Duodenal mucosa (tissue), 2 donors: ENCODE measurements around the gene PHRF1.
A peak's percentile ranks its signal among the peaks of the same experiment; 100 is the strongest.

Experiments
- H3K27ac ChIP-seq: one replicate; pipeline ENCODE4 v1.7.0; 2013; ENCODE audit warnings: low read depth, low read length
- H3K27me3 ChIP-seq, 2 donors: one replicate each; pipeline ENCODE4 v1.7.0; 2013; ENCODE audit warnings: low read length in 2 of 2, control low read depth in 1 of 2; ENCODE audit not compliant: insufficient read depth in 2 of 2, control insufficient read depth in 1 of 2
- H3K36me3 ChIP-seq, 2 donors: one replicate each; pipeline ENCODE4 v1.7.0; 2013; ENCODE audit warnings: low read length in 2 of 2, control low read depth in 1 of 2; ENCODE audit not compliant: insufficient read depth in 2 of 2, control insufficient read depth in 1 of 2
- H3K4me1 ChIP-seq, 2 donors: one replicate each; pipeline ENCODE4 v1.7.0; 2013; ENCODE audit warnings: low read length in 2 of 2, control low read depth in 1 of 2; ENCODE audit not compliant: insufficient read depth in 2 of 2, control insufficient read depth in 1 of 2
- H3K4me3 ChIP-seq, 2 donors: one replicate each; pipeline ENCODE4 v1.7.0; 2013; ENCODE audit warnings: low read length in 2 of 2, low read depth in 1 of 2
- H3K9ac ChIP-seq, 2 donors: one replicate each; pipeline ENCODE4 v1.7.0; 2013; ENCODE audit warnings: low read length in 2 of 2, low read depth in 1 of 2
- H3K9me3 ChIP-seq, 2 donors: one replicate each; pipeline ENCODE4 v1.7.0; 2013; ENCODE audit warnings: low read length in 2 of 2, control low read depth in 1 of 2; ENCODE audit not compliant: control insufficient read depth in 1 of 2

The PHRF1 gene

GRCh38 chr11:551596-551995 lies 24.7 kb upstream of the PHRF1 start:
- H3K4me1 ChIP-seq = peaks cover 0 to 8% of the 10 kb centered on the region in 2 donors
- no peaks in the 10 kb centered on the region for H3K9me3 ChIP-seq
- no peak overlapping the region for H3K4me3 ChIP-seq
- H3K36me3 ChIP-seq = no peaks in the 10 kb centered on the region
- no peak overlapping the region for H3K9ac ChIP-seq
- H3K27ac ChIP-seq = no peak overlapping the region
- peaks cover 4 to 7% of the 10 kb centered on the region in 2 donors for H3K27me3 ChIP-seq

- Histone ChIP-seq H3K27ac (no peak overlapping the region), H3K9ac (no peak overlapping the region), H3K4me1 (peaks cover 0 to 8% of the 10 kb centered on the region in 2 donors), H3K9me3 (no peaks in the 10 kb centered on the region), H3K36me3 (no peaks in the 10 kb centered on the region), H3K4me3 (no peak overlapping the region), H3K27me3 (peaks cover 7 to 11% of the 10 kb centered on the region in 2 donors)
These were observed 22.9 kb upstream of the PHRF1 start for GRCh38 chr11:553083-553987.

- Histone ChIP-seq H3K27me3 (peaks cover 7 to 11% of the 10 kb centered on the region in 2 donors), H3K4me3 (no peak overlapping the region), H3K9ac (peak overlapping the region in 1 of 2 donors; percentile 18)
These were observed 22.3 kb upstream of the PHRF1 start for GRCh38 chr11:553988-554340.

GRCh38 chr11:554428-555226 lies 21.6 kb upstream of the PHRF1 start:
- Histone ChIP-seq H3K9me3 (no peaks in the 10 kb centered on the region), H3K27ac (no peak overlapping the region), H3K27me3 (peaks cover 7 to 11% of the 10 kb centered on the region in 2 donors), H3K4me1 (peaks cover 5 to 14% of the 10 kb centered on the region in 2 donors), H3K36me3 (no peaks in the 10 kb centered on the region), H3K4me3 (peak overlapping the region; percentile 40 to 43), H3K9ac (peak overlapping the region in 1 of 2 donors; percentile 18)

More at GRCh38 chr11:553988-554340, 22.3 kb upstream of the PHRF1 start:
- no peak overlapping the region for H3K27ac ChIP-seq
- H3K9me3 ChIP-seq = no peaks in the 10 kb centered on the region
- no peaks in the 10 kb centered on the region for H3K36me3 ChIP-seq
- H3K4me1 ChIP-seq = peaks cover 0 to 8% of the 10 kb centered on the region in 2 donors

GRCh38 chr11:555227-555779 lies 21.0 kb upstream of the PHRF1 start:
- Histone ChIP-seq H3K27me3 (peaks cover 7 to 11% of the 10 kb centered on the region in 2 donors), H3K4me1 (peaks cover 12 to 21% of the 10 kb centered on the region in 2 donors), H3K9me3 (no peaks in the 10 kb centered on the region), H3K36me3 (no peaks in the 10 kb centered on the region), H3K27ac (no peak overlapping the region), H3K4me3 (no peak overlapping the region), H3K9ac (no peak overlapping the region)

- Histone ChIP-seq H3K4me3 (no peak overlapping the region), H3K9ac (no peak overlapping the region), H3K9me3 (no peaks in the 10 kb centered on the region), H3K27me3 (peaks cover 7 to 11% of the 10 kb centered on the region in 2 donors), H3K36me3 (no peaks in the 10 kb centered on the region), H3K4me1 (peaks cover 12 to 21% of the 10 kb centered on the region in 2 donors), H3K27ac (no peak overlapping the region)
These were observed 20.2 kb upstream of the PHRF1 start for GRCh38 chr11:555780-556661.

- Histone ChIP-seq H3K4me1 (peaks cover 14 to 25% of the 10 kb centered on the region in 2 donors), H3K27me3 (peaks cover 7 to 11% of the 10 kb centered on the region in 2 donors), H3K36me3 (no peaks in the 10 kb centered on the region), H3K9ac (no peak overlapping the region), H3K27ac (no peak overlapping the region), H3K4me3 (no peak overlapping the region), H3K9me3 (no peaks in the 10 kb centered on the region)
These were observed 19.5 kb upstream of the PHRF1 start for GRCh38 chr11:556662-557256.

- Histone ChIP-seq H3K4me1 (peaks cover 21 to 32% of the 10 kb centered on the region in 2 donors), H3K27me3 (peaks cover 7 to 11% of the 10 kb centered on the region in 2 donors), H3K27ac (no peak overlapping the region), H3K36me3 (peaks cover 0 to 5% of the 10 kb centered on the region in 2 donors), H3K4me3 (no peak overlapping the region), H3K9ac (no peak overlapping the region), H3K9me3 (no peaks in the 10 kb centered on the region)
These were observed 18.7 kb upstream of the PHRF1 start for GRCh38 chr11:557328-558132.
